Esophagus (tissue), 2 donors: ENCODE data around the gene AMBP. TPM values are rescaled to one million over a fixed set of nuclear protein-coding genes. Genes with fewer than 3 reads are reported as not detected.

Experiments
- H3K27ac ChIP-seq, 2 donors: one replicate each; pipeline ENCODE4 v1.5.1; 2013; ENCODE audit warnings: low read depth in 2 of 2, mild to moderate bottlenecking in 2 of 2, inconsistent platforms in 1 of 2, low read length in 1 of 2, moderate library complexity in 1 of 2
- H3K27me3 ChIP-seq, 2 donors: one replicate each; pipeline ENCODE4 v1.6.1; 2013; ENCODE audit warnings: low read length in 2 of 2, control low read depth in 1 of 2, mild to moderate bottlenecking in 1 of 2; ENCODE audit not compliant: insufficient read depth in 2 of 2, control insufficient read depth in 1 of 2
- H3K36me3 ChIP-seq, 2 donors: one replicate each; pipeline ENCODE4 v1.6.1; 2013; ENCODE audit warnings: low read length in 1 of 2; ENCODE audit not compliant: control insufficient read depth in 2 of 2, insufficient read depth in 2 of 2
- H3K4me1 ChIP-seq, 2 donors: one replicate each; pipeline ENCODE4 v1.6.1; 2013; ENCODE audit warnings: low read length in 1 of 2; ENCODE audit not compliant: control insufficient read depth in 2 of 2, insufficient read depth in 2 of 2
- H3K4me3 ChIP-seq, 2 donors: one replicate each; pipeline ENCODE4 v1.5.1; 2013; ENCODE audit warnings: low read length in 2 of 2, mild to moderate bottlenecking in 2 of 2, low read depth in 1 of 2, moderate library complexity in 1 of 2
- H3K9me3 ChIP-seq, 2 donors: one replicate each; pipeline ENCODE4 v1.6.1; 2013; ENCODE audit warnings: mild to moderate bottlenecking in 2 of 2, low read depth in 1 of 2, low read length in 1 of 2, moderate library complexity in 1 of 2; ENCODE audit not compliant: control insufficient read depth in 2 of 2, insufficient read depth in 1 of 2
- WGBS, 2 donors: extraction: QIAGEN DNeasy Blood & Tissue Kit; methylation state at CpG; one replicate each; pipeline ENCODE4 v1.1.7; 2013; 5-methylcytosine and 5-hydroxymethylcytosine counted together
- polyA plus RNA-seq, 2 donors: library from polyadenylated mRNA; stranded (reverse); fragments of 200-250 nt; gene quantifications; one replicate each; pipeline ENCODE4 v1.2.3, GENCODE V29; 2013
- donor health status: healthy with polysubstance abuse.
- donor health status: Bipolar disorder and iron deficiency.

AMBP gene
- polyA plus RNA-seq, 2 donors = 0.11 to 0.28 TPM

DNA sequence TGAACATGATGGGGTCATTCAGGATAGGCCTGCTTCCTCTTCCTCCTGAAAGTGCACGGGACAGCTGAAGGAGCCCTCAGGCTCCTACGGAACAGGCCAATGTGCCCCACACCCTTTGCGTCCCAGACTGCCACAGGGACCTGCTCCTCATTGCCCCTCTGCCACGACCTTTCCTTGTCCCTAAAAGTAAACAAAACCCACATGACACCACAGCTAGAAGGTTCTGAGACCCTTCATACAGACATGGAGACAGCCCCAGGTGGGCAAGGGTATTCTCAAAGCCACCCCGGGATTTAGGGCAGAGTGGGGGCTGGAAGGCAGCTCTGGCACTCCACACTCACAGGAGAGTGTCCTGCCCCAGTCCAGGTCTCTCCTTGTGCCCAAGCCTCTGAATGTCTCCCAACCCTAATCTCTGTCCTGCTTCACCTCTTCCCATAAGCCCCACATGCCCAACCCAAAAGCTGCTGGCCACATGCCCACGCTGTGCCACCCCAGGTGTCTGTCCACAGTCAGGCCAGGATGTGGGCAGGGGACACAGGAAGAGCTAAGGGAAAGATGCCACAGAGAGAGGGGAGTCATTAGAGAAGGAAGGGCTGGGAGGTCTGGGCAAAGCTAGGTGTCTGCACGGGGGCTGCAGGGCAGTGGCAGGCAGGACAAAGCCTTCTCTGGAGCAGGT lies 800 bp downstream of the AMBP start:
- 66 to 72% methylated on average over 7 of the region's 7 CpGs for WGBS, 2 donors
- Histone ChIP-seq H3K27me3 (no peaks in the 10 kb centered on the region), H3K9me3 (no peaks in the 10 kb centered on the region), H3K36me3 (no peaks in the 10 kb centered on the region), H3K27ac (no peak overlapping the region), H3K4me3 (no peak overlapping the region), H3K4me1 (peaks cover 0 to 11% of the 10 kb centered on the region in 2 donors)

DNA sequence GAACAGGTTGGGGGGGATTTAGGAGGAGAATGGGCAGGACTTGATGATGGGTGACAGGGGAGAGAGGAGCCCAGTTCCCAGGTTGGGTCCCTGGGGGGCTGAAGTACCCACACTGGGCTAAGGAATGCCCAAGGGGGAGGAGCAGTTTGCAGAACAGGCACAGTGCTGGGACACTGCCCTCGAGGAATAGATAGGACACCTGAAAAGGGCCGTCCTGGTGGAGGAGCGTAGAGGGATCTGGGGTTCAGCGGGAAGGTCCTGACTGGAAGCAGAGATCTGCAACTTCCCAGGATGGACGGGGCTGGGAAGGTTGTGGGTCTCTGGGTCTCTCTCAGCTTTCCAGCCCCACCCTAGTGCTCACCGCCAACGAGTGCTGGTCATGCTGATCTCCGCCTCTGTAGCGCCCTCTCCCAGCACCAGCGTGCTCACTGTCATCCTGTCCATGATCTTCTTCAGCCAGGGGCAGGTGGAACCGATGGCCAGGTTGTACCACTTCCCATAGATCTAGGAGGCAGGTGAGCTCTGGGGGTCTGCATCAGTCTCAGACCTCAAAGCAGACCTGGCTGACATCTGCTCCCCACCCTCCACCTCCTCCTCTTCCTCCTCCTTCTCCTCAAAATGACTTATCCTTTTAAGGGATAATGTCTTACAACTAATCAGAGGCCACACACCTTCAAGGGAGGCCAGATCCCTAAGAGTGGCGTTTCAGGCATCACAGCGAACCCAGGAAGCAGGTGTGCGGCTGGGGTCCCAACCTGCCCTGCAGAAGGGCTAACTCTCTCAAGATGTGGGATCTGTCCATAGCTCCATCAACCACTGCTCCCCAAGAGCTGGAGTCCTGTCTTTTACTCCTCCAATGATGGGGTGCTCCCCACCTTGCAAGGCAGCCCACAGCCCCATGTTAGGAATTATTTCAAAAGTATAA lies 1.6 kb downstream of the AMBP start:
- no peak overlapping the region for H3K27ac ChIP-seq
- no peaks in the 10 kb centered on the region for H3K9me3 ChIP-seq
- H3K4me1 ChIP-seq = peaks cover 3 to 14% of the 10 kb centered on the region in 2 donors
- WGBS, 2 donors = 80 to 83% methylated on average over 14 of the region's 14 CpGs
- H3K27me3 ChIP-seq = no peaks in the 10 kb centered on the region
- H3K4me3 ChIP-seq = no peak overlapping the region
- H3K36me3 ChIP-seq = no peaks in the 10 kb centered on the region

- WGBS, 2 donors = 66 to 69% methylated on average over 4 of the region's 4 CpGs
- peaks cover 3 to 22% of the 10 kb centered on the region in 2 donors for H3K4me1 ChIP-seq
These were observed 2.5 kb downstream of the AMBP start for GRCh38 chr9:114075602-114076001.

DNA sequence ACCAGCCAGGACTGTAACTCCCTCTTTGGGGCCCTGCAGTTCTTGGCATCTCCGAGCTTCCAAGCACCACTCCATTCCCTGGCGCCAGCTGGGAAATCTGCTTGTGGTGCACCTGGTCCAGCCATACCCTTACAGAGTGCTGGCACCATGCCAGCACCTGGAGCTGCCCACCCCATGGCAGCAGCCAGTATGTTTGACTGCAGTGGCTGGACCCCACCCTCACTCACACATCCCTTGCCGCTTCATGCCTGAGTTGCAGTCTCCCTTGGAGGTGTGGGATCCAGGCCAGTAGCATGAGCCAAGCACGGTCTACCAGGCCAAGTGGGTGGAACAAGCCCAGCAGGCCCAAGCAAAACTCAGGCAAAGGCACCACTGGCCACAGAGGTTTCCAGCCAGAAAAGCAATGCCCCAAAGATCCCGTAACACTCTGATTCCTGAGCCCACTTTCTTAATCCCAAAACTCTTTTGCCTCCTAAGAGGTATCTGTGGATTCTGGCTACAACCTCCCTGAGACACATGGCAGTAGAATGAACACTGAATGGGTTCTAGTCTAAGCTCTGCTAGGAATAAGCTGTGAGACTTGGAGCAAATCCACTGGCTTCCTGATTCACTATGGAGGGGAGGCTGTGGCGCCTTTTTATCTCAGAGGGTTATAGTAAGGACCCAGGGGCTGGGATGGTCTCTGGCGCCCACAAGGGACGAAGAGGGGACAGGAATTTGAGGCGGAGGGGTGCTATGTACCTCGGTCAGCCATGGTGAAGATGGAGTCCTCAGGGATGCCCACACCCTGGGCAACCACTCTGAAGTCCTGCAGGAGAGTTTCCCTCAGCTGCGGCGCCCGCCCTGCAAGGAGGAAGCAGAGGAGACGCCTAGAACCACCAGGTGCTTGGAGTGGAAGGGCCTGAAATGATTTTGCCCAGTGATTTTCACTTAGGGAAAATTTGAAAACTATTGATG lies 5.6 kb downstream of the AMBP start:
- no peak overlapping the region for H3K27ac ChIP-seq
- H3K9me3 ChIP-seq = no peaks in the 10 kb centered on the region
- WGBS, 2 donors = 43 to 58% methylated on average over 14 of the region's 14 CpGs
- H3K27me3 ChIP-seq = no peaks in the 10 kb centered on the region
- no peak overlapping the region for H3K4me3 ChIP-seq
- no peaks in the 10 kb centered on the region for H3K36me3 ChIP-seq
- peaks cover 3 to 23% of the 10 kb centered on the region in 2 donors for H3K4me1 ChIP-seq

More at GRCh38 chr9:114075602-114076001, 2.5 kb downstream of the AMBP start:
- Histone ChIP-seq H3K36me3 (no peaks in the 10 kb centered on the region), H3K4me3 (no peak overlapping the region), H3K27ac (no peak overlapping the region), H3K27me3 (no peaks in the 10 kb centered on the region), H3K9me3 (no peaks in the 10 kb centered on the region)

DNA sequence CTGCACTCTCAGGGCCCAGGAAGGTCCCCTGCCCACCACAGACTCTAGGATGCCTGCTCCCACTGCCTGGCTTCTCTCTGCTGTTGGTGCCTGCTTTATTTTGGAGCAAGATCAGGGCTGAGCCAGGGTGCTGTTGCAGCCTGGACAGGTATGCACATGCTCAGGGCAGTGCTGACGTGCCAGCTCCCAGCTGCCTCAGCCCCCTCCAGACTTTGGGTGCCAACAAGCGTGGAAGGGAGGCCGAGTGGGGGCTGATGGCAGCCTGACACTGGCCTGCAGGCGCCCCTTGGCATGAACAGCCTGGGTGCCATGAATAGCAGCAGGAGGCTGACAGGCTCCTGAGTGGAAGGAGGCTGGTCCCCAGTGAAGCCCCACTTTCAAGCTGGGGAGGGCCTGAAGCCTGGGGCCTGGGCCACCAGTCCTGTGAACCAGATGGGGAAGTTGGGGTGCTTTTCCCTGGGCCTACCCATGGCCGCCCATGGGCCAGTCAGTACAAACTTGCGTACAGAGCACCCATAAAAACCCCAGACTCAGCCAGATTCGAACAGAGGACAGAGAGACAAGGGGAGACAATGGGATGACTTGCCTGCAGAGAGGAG lies 6.8 kb downstream of the AMBP start:
- Histone ChIP-seq H3K4me1 (peaks cover 3 to 23% of the 10 kb centered on the region in 2 donors), H3K27me3 (no peaks in the 10 kb centered on the region), H3K9me3 (no peaks in the 10 kb centered on the region), H3K4me3 (no peak overlapping the region), H3K27ac (no peak overlapping the region), H3K36me3 (no peaks in the 10 kb centered on the region)
- WGBS, 2 donors = 57 to 67% methylated on average over 7 of the region's 7 CpGs

DNA sequence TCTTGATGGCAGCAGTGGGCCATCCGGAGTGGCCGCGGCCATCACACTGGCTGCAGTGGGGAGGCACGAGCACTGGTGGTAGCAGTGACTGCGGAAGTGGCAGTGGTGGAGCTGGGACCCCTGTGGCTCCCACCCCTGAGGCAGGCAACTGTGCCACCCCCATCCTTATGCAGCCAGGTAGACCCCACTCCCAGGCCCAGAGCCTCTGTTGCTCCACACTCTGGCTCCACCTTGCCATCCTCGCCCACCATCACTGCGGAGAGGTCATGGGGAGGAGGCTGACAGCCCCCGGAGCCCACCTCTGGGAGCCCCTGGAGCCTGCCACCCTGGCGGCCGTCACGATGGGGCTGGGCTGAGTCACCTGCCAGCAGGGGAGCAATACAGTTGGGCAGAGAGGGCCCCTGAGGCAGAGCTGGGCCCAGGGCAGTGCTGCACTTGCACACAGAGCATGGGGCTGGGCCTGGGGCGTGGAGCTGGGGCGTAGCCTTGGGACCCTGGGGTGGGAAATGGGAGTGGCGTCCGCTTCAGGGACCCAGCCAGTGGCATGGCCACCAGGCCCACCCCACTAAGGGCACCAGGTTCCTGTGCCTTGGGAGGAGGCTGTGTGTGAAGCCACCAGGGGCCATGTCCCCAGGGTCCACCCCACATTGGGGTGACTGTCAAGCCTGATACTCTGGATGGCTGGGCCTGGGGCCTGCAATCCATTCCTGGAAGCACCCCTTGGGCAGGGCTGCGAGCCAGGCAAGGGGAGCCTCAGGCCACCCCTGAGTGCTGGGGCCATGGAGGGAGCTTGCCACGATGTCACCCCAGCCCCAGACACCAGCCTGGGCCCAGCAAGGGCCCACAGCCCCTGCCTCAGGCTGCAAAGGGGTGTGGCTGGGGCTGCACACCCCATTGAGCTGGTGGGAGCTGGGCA lies 7.7 kb downstream of the AMBP start:
- peaks cover 3 to 23% of the 10 kb centered on the region in 2 donors for H3K4me1 ChIP-seq
- WGBS, 2 donors = 79 to 83% methylated on average over 17 of the region's 17 CpGs
- no peaks in the 10 kb centered on the region for H3K9me3 ChIP-seq
- no peaks in the 10 kb centered on the region for H3K36me3 ChIP-seq
- no peaks in the 10 kb centered on the region for H3K27me3 ChIP-seq
- no peak overlapping the region for H3K4me3 ChIP-seq
- H3K27ac ChIP-seq = no peak overlapping the region

DNA sequence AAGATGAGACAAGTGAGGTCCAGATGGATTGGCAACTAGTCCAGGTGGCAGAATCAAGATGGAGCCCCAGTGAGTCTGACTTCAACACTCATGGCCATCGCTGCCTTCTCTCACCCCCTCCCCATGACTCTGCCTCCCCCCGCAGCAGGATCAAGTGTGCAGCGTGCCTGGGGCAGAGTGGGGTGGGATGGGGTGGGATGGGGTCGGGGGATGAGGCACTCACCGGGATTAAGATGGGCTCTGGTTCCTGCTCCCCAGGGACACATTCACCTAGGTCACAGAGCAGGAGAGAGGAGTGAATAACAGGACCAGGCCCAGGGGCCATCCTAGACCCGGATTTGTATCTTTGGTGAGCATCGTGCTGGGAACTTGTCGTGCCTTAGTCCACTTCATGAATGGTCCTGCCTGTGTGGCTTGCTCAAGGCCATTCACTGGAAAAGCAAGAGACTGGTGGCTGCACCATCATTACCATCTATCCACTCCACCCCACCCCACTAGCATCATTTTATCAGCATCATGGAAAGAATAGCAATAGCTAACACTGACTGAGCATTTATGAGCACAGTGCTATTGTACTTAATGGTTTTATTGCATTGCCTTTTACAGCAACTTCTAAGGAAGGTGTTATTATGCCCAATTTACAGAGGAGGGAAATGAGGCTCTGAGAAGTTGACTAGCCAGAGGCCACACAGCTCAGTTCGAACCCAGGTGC lies 8.5 kb downstream of the AMBP start:
- Histone ChIP-seq H3K27ac (no peak overlapping the region), H3K4me3 (no peak overlapping the region), H3K27me3 (no peaks in the 10 kb centered on the region), H3K9me3 (no peaks in the 10 kb centered on the region), H3K36me3 (no peaks in the 10 kb centered on the region), H3K4me1 (peaks cover 3 to 23% of the 10 kb centered on the region in 2 donors)
- WGBS, 2 donors = 91% methylated on average over 9 of the region's 9 CpGs

DNA sequence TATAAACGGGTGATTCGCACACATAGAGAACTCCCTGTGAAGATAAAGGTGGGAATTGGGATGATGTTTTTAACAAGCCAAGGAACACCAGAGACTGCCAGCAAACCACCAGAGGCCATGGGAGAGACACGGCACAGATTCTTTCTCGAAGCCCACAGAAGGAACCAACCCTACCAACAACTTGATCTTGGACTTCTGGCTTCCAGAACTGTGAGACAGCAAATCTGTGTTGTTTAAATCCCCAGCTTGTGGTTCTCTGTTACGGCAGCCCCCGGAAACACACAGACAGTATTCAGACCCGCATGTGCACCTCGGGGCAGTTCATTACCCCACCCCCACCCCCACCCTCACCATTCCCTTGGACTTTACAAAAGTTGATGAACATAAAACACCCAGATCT lies 12.8 kb downstream of the AMBP start:
- H3K27ac ChIP-seq = no peak overlapping the region
- H3K36me3 ChIP-seq = no peaks in the 10 kb centered on the region
- 88% methylated on average over 8 of the region's 8 CpGs for WGBS, 2 donors
- H3K9me3 ChIP-seq = no peaks in the 10 kb centered on the region
- H3K27me3 ChIP-seq = no peaks in the 10 kb centered on the region
- no peak overlapping the region for H3K4me3 ChIP-seq
- peaks cover 0 to 4% of the 10 kb centered on the region in 2 donors for H3K4me1 ChIP-seq
